ENCODE measurements around the gene C1orf21.

DNA sequence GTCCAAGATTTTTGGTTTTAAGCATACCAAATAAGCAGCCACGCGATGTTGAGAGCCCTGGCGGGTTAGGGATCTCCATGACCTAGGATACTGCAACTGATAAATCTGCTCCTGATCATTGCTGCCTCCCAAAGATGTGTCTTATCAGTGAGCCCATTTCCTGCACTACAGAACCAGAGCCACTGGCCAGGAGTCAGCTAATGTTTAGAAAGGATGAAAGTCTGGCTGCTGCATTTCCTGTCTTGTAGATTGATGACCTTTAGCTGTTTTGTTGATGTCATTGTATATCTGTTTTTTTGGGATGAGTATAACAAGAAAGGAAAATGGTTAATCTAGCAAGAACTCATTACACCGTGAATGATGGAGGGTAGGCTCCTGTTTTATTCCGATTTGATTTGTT, 74.5 kb downstream of the C1orf21 start:
- no peak for TF ChIP-seq POLR2A (IDR thresholded peaks at IDR 0.05)
- TF ChIP-seq, protein P1, sequence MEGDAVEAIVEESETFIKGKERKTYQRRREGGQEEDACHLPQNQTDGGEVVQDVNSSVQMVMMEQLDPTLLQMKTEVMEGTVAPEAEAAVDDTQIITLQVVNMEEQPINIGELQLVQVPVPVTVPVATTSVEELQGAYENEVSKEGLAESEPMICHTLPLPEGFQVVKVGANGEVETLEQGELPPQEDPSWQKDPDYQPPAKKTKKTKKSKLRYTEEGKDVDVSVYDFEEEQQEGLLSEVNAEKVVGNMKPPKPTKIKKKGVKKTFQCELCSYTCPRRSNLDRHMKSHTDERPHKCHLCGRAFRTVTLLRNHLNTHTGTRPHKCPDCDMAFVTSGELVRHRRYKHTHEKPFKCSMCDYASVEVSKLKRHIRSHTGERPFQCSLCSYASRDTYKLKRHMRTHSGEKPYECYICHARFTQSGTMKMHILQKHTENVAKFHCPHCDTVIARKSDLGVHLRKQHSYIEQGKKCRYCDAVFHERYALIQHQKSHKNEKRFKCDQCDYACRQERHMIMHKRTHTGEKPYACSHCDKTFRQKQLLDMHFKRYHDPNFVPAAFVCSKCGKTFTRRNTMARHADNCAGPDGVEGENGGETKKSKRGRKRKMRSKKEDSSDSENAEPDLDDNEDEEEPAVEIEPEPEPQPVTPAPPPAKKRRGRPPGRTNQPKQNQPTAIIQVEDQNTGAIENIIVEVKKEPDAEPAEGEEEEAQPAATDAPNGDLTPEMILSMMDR (IDR thresholded peaks at IDR 0.05) = no peak

Data from Peyer's patch (tissue), 4 donors.